ENCODE data around the gene NMNAT3. TPM values are rescaled to one million over a fixed set of nuclear protein-coding genes. Genes with fewer than 3 reads are reported as not detected.
"Not testable (repeated sequence)": the region's sequence is repeated elsewhere in the genome, so short reads cannot be mapped to it uniquely, and the experiment has no call there.

NMNAT3 gene
- polyA plus RNA-seq, 1 of the 3 experiments (the other 2 are of a cell fraction) = not detected

- CTCF ChIA-PET = not testable (repeated sequence)
- POLR2A ChIA-PET = interaction anchor here (0.7 kb wide), 1 partner anchor 983 kb away, joined by 4 read pairs; no protein-coding TSS in a partner anchor
These were observed 94.1 kb downstream of the NMNAT3 start for GRCh38 chr3:139583651-139584050.

GRCh38 chr3:139578783-139579182 lies 99.0 kb downstream of the NMNAT3 start:
- no peak for TF ChIP-seq FOXM1 (IDR thresholded peaks at IDR 0.05; ENCODE audit: low read depth)
- no peak for TF ChIP-seq CTCF (IDR thresholded peaks at IDR 0.05)
- TF ChIP-seq RAD21 (IDR thresholded peaks at IDR 0.05; ENCODE audit: low read length) = no peak
- no peak for TF ChIP-seq IRF3 (IDR thresholded peaks at IDR 0.05; ENCODE audit: low read depth, low read length)
- TF ChIP-seq POLR2AphosphoS5 (IDR thresholded peaks at IDR 0.05; ENCODE audit: low read depth, low read length) = no peak
- TF ChIP-seq PBX3 (IDR thresholded peaks at IDR 0.05) = no peak
- TF ChIP-seq FOXJ3 (CRISPR knock-in tag; IDR thresholded peaks at IDR 0.05) = no peak
- TF ChIP-seq RCOR1 (IDR thresholded peaks at IDR 0.05; ENCODE audit: low read length) = no peak
- no peak for TF ChIP-seq NRF1 (IDR thresholded peaks at IDR 0.05; ENCODE audit: low read depth, low read length)
- no peak for TF ChIP-seq CHD2 (IDR thresholded peaks at IDR 0.05; ENCODE audit: low read length, partially characterized antibody)
- no peak for TF ChIP-seq TEAD4 (IDR thresholded peaks at IDR 0.05; ENCODE audit: borderline replicate concordance, insufficient read depth)
- TF ChIP-seq EP300 (IDR thresholded peaks at IDR 0.05; ENCODE audit: borderline replicate concordance in 1 of 2, low read depth in 1 of 2, low read length in 1 of 2) = no peak
- Histone ChIP-seq H3K4me3 (ENCODE audit: low read depth in 2 of 2, low read length in 1 of 2) (no peak overlapping the region), H3K79me2 (ENCODE audit: insufficient read depth) (no peaks in the 10 kb centered on the region), H3K9me2 (no peaks in the 10 kb centered on the region), H3K27ac (ENCODE audit: low read depth in 2 of 2, low read length in 1 of 2) (no peak overlapping the region), H4K20me1 (ENCODE audit: insufficient read depth) (no peaks in the 10 kb centered on the region), H2AFZ (ENCODE audit: low read depth) (no peak overlapping the region), H3K4me2 (no peak overlapping the region), H3K36me3 (replicated peaks in 1 of 2; ENCODE audit: control insufficient read depth in 1 of 2, insufficient read depth in 2 of 2, low read length in 1 of 2) (no peaks in the 10 kb centered on the region), H3K9me3 (no peaks in the 10 kb centered on the region), H3K4me1 (ENCODE audit: control insufficient read depth in 1 of 2, insufficient read depth in 2 of 2, low read depth in 1 of 2, low read length in 1 of 2) (peaks cover 0 to 12% of the 10 kb centered on the region in 2 experiments; a peak in 2 of 4 replicates), H3F3A (replicated peaks; ENCODE audit: insufficient read depth) (no peaks in the 10 kb centered on the region), H3K9ac (no peak overlapping the region), H3K27me3 (ENCODE audit: insufficient read depth) (no peaks in the 10 kb centered on the region)
- ChIA-PET POLR2A (no interaction called here), CTCF (interaction anchor here (1.6 kb wide), 1 partner anchor 18 kb away, joined by 5 read pairs; no protein-coding TSS in a partner anchor)
- no peak for DNase-seq
- WGBS (ENCODE audit: low lambda C conversion rate) = 70% methylated on average over 7 of the region's 7 CpGs

More at GRCh38 chr3:139583651-139584050, 94.1 kb downstream of the NMNAT3 start:
- not testable (repeated sequence) for DNase-seq; H3K9me2 ChIP-seq; H3K4me1 ChIP-seq (ENCODE audit: control insufficient read depth in 1 of 2, insufficient read depth in 2 of 2, low read depth in 1 of 2, low read length in 1 of 2); H3F3A ChIP-seq (replicated peaks; ENCODE audit: insufficient read depth); H3K9ac ChIP-seq; H3K4me3 ChIP-seq (ENCODE audit: low read depth in 2 of 2, low read length in 1 of 2); H3K27me3 ChIP-seq (ENCODE audit: insufficient read depth); H3K9me3 ChIP-seq; H4K20me1 ChIP-seq (ENCODE audit: insufficient read depth); H3K27ac ChIP-seq (ENCODE audit: low read depth in 2 of 2, low read length in 1 of 2); H2AFZ ChIP-seq (ENCODE audit: low read depth); H3K36me3 ChIP-seq (replicated peaks in 1 of 2; ENCODE audit: control insufficient read depth in 1 of 2, insufficient read depth in 2 of 2, low read length in 1 of 2); H3K4me2 ChIP-seq; H3K79me2 ChIP-seq (ENCODE audit: insufficient read depth)
- 85% methylated on average over 12 of the region's 12 CpGs for WGBS (ENCODE audit: low lambda C conversion rate)
